H1 (cell line): Measurements from ENCODE around the gene BTRC. TPM values are rescaled to one million over a fixed set of nuclear protein-coding genes. Genes with fewer than 3 reads are reported as not detected.

ENCODE experiments used
- CTCF ChIA-PET: fragments of 300-600 bp; sonication (Branson Sonifier 250); formaldehyde crosslinking; loops from one replicate; lab custom pipeline; 2021; ENCODE audit not compliant: partially characterized antibody; lab: Charles Lee
- POLR2A ChIA-PET: fragments of 300-600 bp; sonication (Branson Sonifier 250); formaldehyde crosslinking; loops from one replicate; lab custom pipeline; 2021; ENCODE audit warnings: inconsistent platforms; ENCODE audit not compliant: partially characterized antibody; lab: Charles Lee
- DNase-seq, 2 experiments: peaks; one replicate each; pipeline versions ENCODE4 v3.0.0 to v3.0.0-alpha.2; 2010 to 2022; ENCODE audit warnings: low spot score in 2 of 2, low read depth in 1 of 2, mixed read lengths in 1 of 2
- FAIRE-seq: peaks from 2 replicates; lab custom pipeline; 2011; peaks lifted over from hg19 to GRCh38; lab: Jason Lieb, UNC
- H2AFZ ChIP-seq: 2 replicates; pipeline ENCODE4 v1.8.1; 2012; ENCODE audit warnings: low read length, inconsistent platforms
- H2AK5ac ChIP-seq: 2 replicates; pipeline ENCODE4 v1.6.1; 2013; ENCODE audit warnings: low read depth, low read length
- H2BK120ac ChIP-seq: replicated peaks from 2 replicates; pipeline ENCODE3; 2013; ENCODE audit warnings: low read depth, low read length, inconsistent platforms
- H2BK12ac ChIP-seq: 2 replicates; pipeline ENCODE4 v1.6.1; 2013; ENCODE audit warnings: low read depth, low read length
- H2BK15ac ChIP-seq: 2 replicates; pipeline ENCODE4 v1.6.1; 2013; ENCODE audit warnings: low read length
- H2BK20ac ChIP-seq: 2 replicates; pipeline ENCODE4 v1.6.1; 2013; ENCODE audit warnings: low read length
- H2BK5ac ChIP-seq: 2 replicates; pipeline ENCODE4 v1.6.1; 2013; ENCODE audit warnings: low read depth, low read length
- H3K14ac ChIP-seq: 2 replicates; pipeline ENCODE4 v1.6.1; 2013; ENCODE audit warnings: inconsistent platforms; ENCODE audit not compliant: insufficient read length
- H3K18ac ChIP-seq: 2 replicates; pipeline ENCODE4 v1.6.1; 2013; ENCODE audit warnings: low read length; ENCODE audit errors: extremely low read depth
- H3K23ac ChIP-seq: 2 replicates; pipeline ENCODE4 v1.6.1; 2013; ENCODE audit warnings: inconsistent platforms; ENCODE audit not compliant: insufficient read length
- H3K23me2 ChIP-seq: 2 replicates; pipeline ENCODE4 v1.6.1; 2013; ENCODE audit warnings: low read depth, low read length
- H3K27ac ChIP-seq: 2 replicates; pipeline ENCODE4 v1.6.1; 2011; ENCODE audit warnings: low read depth, low read length, inconsistent platforms
- H3K27me3 ChIP-seq, 4 experiments: replicated peaks in 1 of 4; 1 replicate in 1 of 4; 2 replicates in 3 of 4; pipeline versions ENCODE4 v1.6.1 to v1.8.1; 2011 to 2013; ENCODE audit warnings: low read length in 3 of 4, mild to moderate bottlenecking in 3 of 4, inconsistent platforms in 2 of 4, mixed read lengths in 2 of 4, moderate library complexity in 1 of 4; ENCODE audit not compliant: control insufficient read depth in 3 of 4, insufficient read depth in 3 of 4; ENCODE audit errors: extremely low read depth in 1 of 4
- H3K36me3 ChIP-seq, 4 experiments: 2 replicates each; pipeline versions ENCODE4 v1.6.1 to v1.8.1; 2011 to 2013; ENCODE audit warnings: mild to moderate bottlenecking in 4 of 4, low read length in 3 of 4, moderate library complexity in 2 of 4, control low read depth in 1 of 4, inconsistent platforms in 1 of 4; ENCODE audit not compliant: insufficient read depth in 4 of 4, control insufficient read depth in 2 of 4
- H3K4ac ChIP-seq: replicated peaks from 2 replicates; pipeline ENCODE3; 2013; ENCODE audit warnings: low read length, low read depth, mixed read lengths, inconsistent platforms; ENCODE audit not compliant: insufficient read length
- H3K4me1 ChIP-seq, 4 experiments: replicated peaks in 1 of 4; 1 replicate in 1 of 4; 2 replicates in 3 of 4; pipeline versions ENCODE4 v1.6.1 to v1.8.1; 2011 to 2013; ENCODE audit warnings: low read length in 3 of 4, inconsistent platforms in 2 of 4, mixed read lengths in 1 of 4; ENCODE audit not compliant: insufficient read depth in 4 of 4, control insufficient read depth in 3 of 4
- H3K4me2 ChIP-seq, 2 experiments: 2 replicates each; pipeline versions ENCODE4 v1.6.1 to v1.8.1; 2011 to 2013; ENCODE audit warnings: low read depth in 2 of 2, low read length in 2 of 2, control low read depth in 1 of 2, inconsistent platforms in 1 of 2, mild to moderate bottlenecking in 1 of 2; ENCODE audit not compliant: insufficient read depth in 1 of 2
- H3K4me3 ChIP-seq, 4 experiments: fragments of 200-600, 300-600 bp in 1 of 4; sonication (generic), shearing (Covaris generic), sonication (Bioruptor Twin) in 1 of 4; 2 replicates each; pipeline versions ENCODE4 v1.5.1 to v1.8.1; 2011 to 2016; ENCODE audit warnings: low read length in 4 of 4, low read depth in 3 of 4, control low read depth in 2 of 4, inconsistent platforms in 2 of 4, mild to moderate bottlenecking in 2 of 4, mixed read lengths in 1 of 4, moderate library complexity in 1 of 4; ENCODE audit not compliant: insufficient read depth in 2 of 4; ENCODE audit errors: extremely low read depth in 1 of 4
- H3K56ac ChIP-seq: replicated peaks from 2 replicates; pipeline ENCODE3; 2013; ENCODE audit warnings: low read depth, mild to moderate bottlenecking, mixed read lengths, low read length, inconsistent platforms; ENCODE audit not compliant: insufficient read length
- H3K79me1 ChIP-seq: 2 replicates; pipeline ENCODE4 v1.6.1; 2013; ENCODE audit warnings: low read depth, low read length, control low read depth
- H3K79me2 ChIP-seq, 2 experiments: 2 replicates each; pipeline versions ENCODE4 v1.6.1 to v1.8.1; 2012 to 2013; ENCODE audit warnings: low read length in 2 of 2, mild to moderate bottlenecking in 2 of 2, inconsistent platforms in 1 of 2; ENCODE audit not compliant: insufficient read depth in 2 of 2, control insufficient read depth in 1 of 2
- H3K9ac ChIP-seq, 4 experiments: replicated peaks in 1 of 4; 1 replicate in 1 of 4; 2 replicates in 3 of 4; pipeline versions ENCODE4 v1.6.1 to v1.8.1; 2011 to 2013; ENCODE audit warnings: low read depth in 3 of 4, low read length in 3 of 4, control low read depth in 2 of 4, mild to moderate bottlenecking in 2 of 4, moderate library complexity in 2 of 4, inconsistent platforms in 1 of 4; ENCODE audit errors: extremely low read depth in 1 of 4
- H3K9me3 ChIP-seq, 2 experiments: 2 replicates each; pipeline versions ENCODE4 v1.6.1 to v1.8.1; 2012 to 2013; ENCODE audit warnings: mild to moderate bottlenecking in 2 of 2, moderate library complexity in 2 of 2, control low read depth in 1 of 2, inconsistent platforms in 1 of 2, low read depth in 1 of 2, low read length in 1 of 2, mixed read lengths in 1 of 2; ENCODE audit not compliant: insufficient read depth in 2 of 2
- H4K20me1 ChIP-seq, 2 experiments: replicated peaks in 1 of 2; 2 replicates each; pipeline versions ENCODE3 to v1.8.1; 2011 to 2013; ENCODE audit warnings: inconsistent platforms in 2 of 2, low read length in 2 of 2, mild to moderate bottlenecking in 1 of 2; ENCODE audit not compliant: insufficient read depth in 2 of 2, control insufficient read depth in 1 of 2
- H4K5ac ChIP-seq: 2 replicates; pipeline ENCODE4 v1.6.1; 2013; ENCODE audit warnings: low read length, low read depth, mixed read lengths, inconsistent platforms; ENCODE audit not compliant: insufficient read length
- H4K8ac ChIP-seq: 2 replicates; pipeline ENCODE4 v1.8.0; 2013; ENCODE audit warnings: mild to moderate bottlenecking, moderate library complexity, low read length, inconsistent platforms; ENCODE audit not compliant: insufficient read depth; ENCODE audit errors: extremely low read depth
- H4K91ac ChIP-seq: replicated peaks from 2 replicates; pipeline ENCODE3; 2013; ENCODE audit warnings: low read length, mixed read lengths, inconsistent platforms; ENCODE audit not compliant: insufficient read length
- ASH2L ChIP-seq: fragments of 200-600, 300-600 bp; sonication (generic); IDR thresholded peaks from one replicate; pipeline ENCODE4 v1.7.1; 2017; ENCODE audit warnings: low read length
- BCL11A ChIP-seq, 2 experiments: IDR thresholded peaks; one replicate each; pipeline ENCODE4 v1.6.1; 2011; ENCODE audit warnings: low read depth in 2 of 2, low read length in 2 of 2, mild to moderate bottlenecking in 2 of 2
- CREB1 ChIP-seq: IDR thresholded peaks from 2 replicates; pipeline ENCODE4 v1.6.1; 2012; ENCODE audit warnings: inconsistent platforms
- FOSL1 ChIP-seq: IDR thresholded peaks from 2 replicates; pipeline ENCODE4 v1.6.1; 2011; ENCODE audit warnings: mild to moderate bottlenecking, low read depth, low read length, moderate library complexity; ENCODE audit not compliant: insufficient read depth
- KDM5A ChIP-seq: fragments of 200-600 bp; IDR thresholded peaks from 2 replicates; pipeline ENCODE4 v1.7.1; 2012; ENCODE audit warnings: mild to moderate bottlenecking, low read length, inconsistent platforms, mixed read lengths
- RXRA ChIP-seq: IDR thresholded peaks from 2 replicates; pipeline ENCODE4 v1.6.1; 2011; ENCODE audit warnings: low read depth, mild to moderate bottlenecking, low read length, moderate library complexity; ENCODE audit not compliant: insufficient read depth
- SAP30 ChIP-seq: fragments of 300-600 bp; sonication (generic); IDR thresholded peaks from 2 replicates; pipeline ENCODE4 v1.7.1; 2012; ENCODE audit warnings: low read length, moderate library complexity, mild to moderate bottlenecking, inconsistent platforms; ENCODE audit not compliant: insufficient read depth, insufficient replicate concordance
- SIN3A ChIP-seq, 2 experiments: IDR thresholded peaks in 1 of 2; conservative IDR thresholded peaks in 1 of 2; 2 replicates each; pipeline ENCODE4 v1.6.1; 2011 to 2012; ENCODE audit warnings: low read length in 2 of 2, improper control_type of control experiment in 1 of 2, low read depth in 1 of 2, mild to moderate bottlenecking in 1 of 2
- TAF7 ChIP-seq: optimal IDR thresholded peaks from 2 replicates; pipeline ENCODE3; 2011; ENCODE audit warnings: low read depth, mild to moderate bottlenecking, inconsistent platforms, low read length, moderate library complexity, borderline replicate concordance
- TCF12 ChIP-seq: IDR thresholded peaks from 2 replicates; pipeline ENCODE4 v1.6.1; 2011; ENCODE audit warnings: low read depth, mild to moderate bottlenecking, low read length
- ZNF274 ChIP-seq: IDR thresholded peaks from 2 replicates; pipeline ENCODE4 v1.7.0; 2012; ENCODE audit warnings: low read length, borderline replicate concordance; ENCODE audit errors: extremely low read depth
- WGBS, 2 experiments: shearing (Covaris generic) in 1 of 2; methylation state at CpG; one replicate each; pipeline versions ENCODE4 v1.1.6 to v1.1.7; 2013 to 2015; ENCODE audit warnings: low lambda C conversion rate in 2 of 2, mixed read lengths in 2 of 2, inconsistent platforms in 1 of 2, low coverage in 1 of 2, missing lambda C conversion rate in 1 of 2; ENCODE audit not compliant: insufficient replicate concordance in 2 of 2, insufficient coverage in 1 of 2, insufficient read length in 1 of 2; ENCODE audit errors: extremely low coverage in 1 of 2, missing lambda C conversion rate in 1 of 2; 5-methylcytosine and 5-hydroxymethylcytosine counted together
- polyA plus RNA-seq, 7 experiments: library from polyadenylated mRNA; depleted of rRNA in 3 of 7; stranded (reverse) in 5 of 7; unstranded in 2 of 7; fragments of >200 nt in 5 of 7; fragments of 200-250 nt in 2 of 7; gene quantifications; 1 replicate in 5 of 7; 2 replicates in 1 of 7; 4 replicates in 1 of 7; pipeline versions ENCODE4 v1.2.1 to v1.2.3, GENCODE V29; 2011 to 2013; ENCODE audit warnings: missing spikeins in 2 of 7, mixed read lengths in 2 of 7
- total RNA-seq: library from RNA; stranded (reverse); fragmentation: NEBNext Ultra II Directional; extraction: Animal tissue kit (Norgen Biotek cat#: 25700); gene quantifications from 2 replicates; pipeline ENCODE4 v1.2.1, GENCODE V29; 2021
- TF ChIP-seq, protein P1 (sequence below): IDR thresholded peaks from 2 replicates; pipeline ENCODE4 v1.6.1; 2012; ENCODE audit warnings: inconsistent platforms

Gene BTRC
- total and polyA plus RNA-seq, 2 of the 8 experiments (the other 6 are each of a cell fraction or from before 2014, with no cell fraction given), result 9.9 to 24.7 TPM

DNA sequence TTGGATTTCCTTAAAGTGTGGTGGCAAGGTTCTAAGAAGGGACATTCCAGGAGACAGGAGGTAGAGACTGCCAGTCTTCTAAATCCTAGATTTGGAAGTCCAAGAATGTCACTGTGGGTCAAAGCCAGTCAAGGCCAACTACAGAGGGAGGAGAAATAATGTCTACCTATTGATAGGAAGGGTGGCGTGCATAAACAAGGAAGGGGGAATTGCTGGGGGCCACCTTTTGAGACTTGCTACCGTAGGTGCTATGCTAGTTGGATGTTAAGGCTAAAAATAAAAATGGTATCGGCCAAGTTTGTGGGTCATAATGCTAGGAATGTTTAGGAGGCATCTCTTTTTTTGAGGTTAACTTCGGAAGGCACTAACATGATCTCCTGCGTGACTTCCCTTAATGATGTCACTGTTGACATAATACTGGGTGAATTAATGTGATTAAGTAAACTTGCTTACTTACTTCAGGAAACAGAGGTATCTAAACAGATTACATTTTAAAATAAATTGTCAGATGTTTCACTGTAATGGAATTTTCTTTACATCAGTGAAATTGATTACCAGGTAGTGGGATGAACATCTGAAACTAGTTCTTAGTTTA is 4.8 kb downstream of the BTRC start:
- Histone ChIP-seq H2BK20ac (no peak overlapping the region), H3K9ac (no peak overlapping the region), H3K4me3 (no peak overlapping the region), H3K4me2 (no peak overlapping the region), H3K23ac (no peak overlapping the region), H4K5ac (no peak overlapping the region), H3K14ac (no peak overlapping the region), H4K91ac (no peak overlapping the region), H3K79me1 (peaks cover 1% of the 10 kb centered on the region), H2AFZ (no peak overlapping the region), H3K27me3 (no peaks in the 10 kb centered on the region), H3K79me2 (peaks cover 0 to 10% of the 10 kb centered on the region in 2 experiments; a peak in 2 of 4 replicates), H2BK5ac (no peak overlapping the region), H3K4ac (no peak overlapping the region), H2BK12ac (no peak overlapping the region), H3K18ac (no peak overlapping the region), H3K27ac (no peak overlapping the region), H3K9me3 (no peaks in the 10 kb centered on the region), H2BK120ac (no peak overlapping the region), H4K20me1 (peaks cover 0 to 2% of the 10 kb centered on the region in 2 experiments), H3K36me3 (no peaks in the 10 kb centered on the region), H3K56ac (no peak overlapping the region), H2AK5ac (no peak overlapping the region), H3K4me1 (peaks cover 0 to 4% (median 0%) of the 10 kb centered on the region in 4 experiments; a peak in 2 of 7 replicates), H3K23me2 (peaks cover 6% of the 10 kb centered on the region; the same call in 1 of the 2 replicates), H4K8ac (no peak overlapping the region), H2BK15ac (no peak overlapping the region)
- FAIRE-seq (no peak), DNase-seq (no peak)
- WGBS, 2 experiments, result 68% methylated on average over 4 of the region's 5 CpGs; no CpG with 5 or more reads in 1 of the 2 experiments
- ChIA-PET CTCF (interaction anchor here (0.9 to 1.5 kb wide), 2 partner anchors 58 to 85 kb away, joined by 3 read pairs; no protein-coding TSS in a partner anchor), POLR2A (no interaction called here)
- TF ChIP-seq SIN3A (conservative IDR thresholded peaks at IDR 0.05 in 1 of 2, IDR thresholded peaks at IDR 0.05 in 1 of 2; ENCODE audit: low read depth in 1 of 2, low read length in 2 of 2) (no peak), CREB1 (no peak), BCL11A (IDR thresholded peaks at IDR 0.05; ENCODE audit: low read depth in 2 of 2, low read length in 2 of 2) (no peak), ASH2L (no peak), TCF12 (no peak), RXRA (no peak), SAP30 (no peak), FOSL1 (no peak), KDM5A (no peak), ZNF274 (no peak), TAF7 (no peak)
- TF ChIP-seq, protein P1, sequence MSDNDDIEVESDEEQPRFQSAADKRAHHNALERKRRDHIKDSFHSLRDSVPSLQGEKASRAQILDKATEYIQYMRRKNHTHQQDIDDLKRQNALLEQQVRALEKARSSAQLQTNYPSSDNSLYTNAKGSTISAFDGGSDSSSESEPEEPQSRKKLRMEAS, result no peak
